Thoracic aorta (tissue), 2 donors: Measurements from ENCODE around the gene PRKD2. TPM values are rescaled to one million over a fixed set of nuclear protein-coding genes. Genes with fewer than 3 reads are reported as not detected.

Experiments
- ATAC-seq: fragments of 150-250 bp; one replicate; pipeline ENCODE4 v1.8.0; 2017; ENCODE audit warnings: low read depth; ENCODE audit not compliant: insufficient number of reproducible peaks, low FRiP score
- DNase-seq: peaks from one replicate; pipeline ENCODE4 v3.0.0-alpha.2; 2020; ENCODE audit warnings: low spot score
- H3K27ac ChIP-seq, 2 donors: fragments of 200-600 bp; sonication (generic); 1 replicate in 1 of 2; 2 replicates in 1 of 2; pipeline ENCODE4 v1.5.1; 2016; ENCODE audit warnings: mild to moderate bottlenecking in 2 of 2, moderate library complexity in 2 of 2
- H3K27me3 ChIP-seq: fragments of 200-600 bp; sonication (generic); replicated peaks from 2 replicates; pipeline ENCODE4 v1.6.0; 2016; ENCODE audit warnings: mild to moderate bottlenecking; ENCODE audit not compliant: insufficient read depth
- H3K36me3 ChIP-seq: fragments of 200-600 bp; sonication (generic); one replicate; pipeline ENCODE4 v1.5.1; 2016
- H3K4me1 ChIP-seq, 2 donors: fragments of 200-600 bp; sonication (generic); 1 replicate in 1 of 2; 2 replicates in 1 of 2; pipeline versions ENCODE4 v1.5.1 to v1.6.0; 2016; ENCODE audit warnings: low read depth in 2 of 2, mild to moderate bottlenecking in 1 of 2; ENCODE audit not compliant: control insufficient read depth in 1 of 2
- H3K4me3 ChIP-seq: fragments of 200-600 bp; sonication (generic); 2 replicates; pipeline ENCODE4 v1.5.1; 2016; ENCODE audit warnings: mild to moderate bottlenecking
- H3K9me3 ChIP-seq: fragments of 200-600 bp; sonication (generic); 2 replicates; pipeline ENCODE4 v1.5.1; 2016
- total RNA-seq, 2 donors: library from RNA; depleted of rRNA; stranded (reverse); fragments of >200 nt; gene quantifications; one replicate each; pipeline versions ENCODE4 v1.1.0 to v1.2.3, GENCODE V29; 2016
- TF ChIP-seq, protein P1 (sequence below): fragments of 200-600 bp; sonication (generic); IDR thresholded peaks from one replicate; pipeline ENCODE4 v1.5.1; 2019; ENCODE audit warnings: antibody characterized with exemption

Gene PRKD2
- total RNA-seq, 2 donors from 2014 or later, result 21.4 to 53.6 TPM

DNA sequence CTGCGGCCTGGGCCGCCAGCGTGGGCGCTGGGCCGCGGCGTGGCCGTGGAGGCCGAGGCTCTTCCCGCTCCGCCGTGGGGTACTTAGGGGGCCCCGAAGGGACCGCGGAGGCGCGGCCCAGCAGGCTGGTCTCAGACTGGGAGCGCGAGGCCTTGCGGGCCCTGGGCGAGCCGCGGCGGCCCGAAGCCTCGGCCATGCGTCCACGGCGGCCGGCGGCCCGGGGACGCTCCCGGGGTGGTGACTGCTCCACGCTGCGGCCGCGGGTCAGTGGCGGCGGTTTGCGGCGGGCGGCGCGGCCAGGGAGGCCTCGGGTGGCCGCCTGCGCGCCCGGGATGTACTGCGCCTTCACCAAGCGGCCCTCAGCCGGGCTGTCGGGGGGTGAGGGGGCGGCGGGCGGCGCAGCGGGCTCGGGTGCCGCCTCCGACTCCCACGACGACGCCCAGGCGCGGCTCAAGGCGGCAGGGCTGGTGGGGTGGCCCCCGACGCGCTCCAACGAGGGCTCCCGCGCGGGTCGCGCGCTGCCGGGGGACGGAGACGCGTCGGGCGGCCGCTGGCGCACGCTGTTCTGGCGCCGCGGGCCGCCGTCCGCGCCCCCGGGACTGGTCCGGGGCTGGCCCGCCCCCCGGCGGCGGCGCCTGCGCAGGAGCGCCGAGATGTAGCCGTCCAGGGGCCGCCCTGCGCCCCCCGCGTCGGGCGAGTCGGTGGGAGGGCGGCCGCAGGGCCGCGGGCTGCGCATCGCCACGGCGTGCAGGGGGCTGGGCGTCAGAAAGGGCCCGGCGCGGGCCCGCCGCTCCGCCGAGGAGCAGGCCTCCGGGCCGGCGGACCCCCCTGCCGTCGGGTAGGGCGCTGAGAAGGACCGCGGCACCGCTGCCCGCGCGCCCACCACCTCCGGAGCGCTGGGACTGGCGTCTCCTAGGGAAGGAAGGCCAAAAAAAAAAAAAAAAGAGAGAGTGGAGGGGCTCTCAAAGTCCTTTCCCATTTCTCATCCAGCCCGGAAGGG, 67.7 kb downstream of the PRKD2 start:
- no peak for ATAC-seq
- peak overlapping the region in 1 of 2 donors; percentile 79 for H3K27ac ChIP-seq
- DNase-seq, result no peak
- H3K4me1 ChIP-seq, result peaks cover 24 to 56% of the 10 kb centered on the region in 2 donors
- H3K27me3 ChIP-seq, result no peaks in the 10 kb centered on the region
- no peaks in the 10 kb centered on the region for H3K9me3 ChIP-seq
- TF ChIP-seq, protein P1, sequence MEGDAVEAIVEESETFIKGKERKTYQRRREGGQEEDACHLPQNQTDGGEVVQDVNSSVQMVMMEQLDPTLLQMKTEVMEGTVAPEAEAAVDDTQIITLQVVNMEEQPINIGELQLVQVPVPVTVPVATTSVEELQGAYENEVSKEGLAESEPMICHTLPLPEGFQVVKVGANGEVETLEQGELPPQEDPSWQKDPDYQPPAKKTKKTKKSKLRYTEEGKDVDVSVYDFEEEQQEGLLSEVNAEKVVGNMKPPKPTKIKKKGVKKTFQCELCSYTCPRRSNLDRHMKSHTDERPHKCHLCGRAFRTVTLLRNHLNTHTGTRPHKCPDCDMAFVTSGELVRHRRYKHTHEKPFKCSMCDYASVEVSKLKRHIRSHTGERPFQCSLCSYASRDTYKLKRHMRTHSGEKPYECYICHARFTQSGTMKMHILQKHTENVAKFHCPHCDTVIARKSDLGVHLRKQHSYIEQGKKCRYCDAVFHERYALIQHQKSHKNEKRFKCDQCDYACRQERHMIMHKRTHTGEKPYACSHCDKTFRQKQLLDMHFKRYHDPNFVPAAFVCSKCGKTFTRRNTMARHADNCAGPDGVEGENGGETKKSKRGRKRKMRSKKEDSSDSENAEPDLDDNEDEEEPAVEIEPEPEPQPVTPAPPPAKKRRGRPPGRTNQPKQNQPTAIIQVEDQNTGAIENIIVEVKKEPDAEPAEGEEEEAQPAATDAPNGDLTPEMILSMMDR, result no peak
- no peak overlapping the region for H3K4me3 ChIP-seq
- peaks cover 20% of the 10 kb centered on the region for H3K36me3 ChIP-seq

- Histone ChIP-seq H3K9me3 (no peaks in the 10 kb centered on the region), H3K4me3 (no peak overlapping the region), H3K4me1 (peaks cover 22 to 58% of the 10 kb centered on the region in 2 donors), H3K27me3 (no peaks in the 10 kb centered on the region), H3K36me3 (peaks cover 20% of the 10 kb centered on the region), H3K27ac (peak overlapping the region; percentile 17 to 79)
- ATAC-seq (no peak), DNase-seq (no peak)
- TF ChIP-seq, protein P1, result no peak
Observed at GRCh38 chr19:46648060-46648960, 68.6 kb downstream of the PRKD2 start.

DNA sequence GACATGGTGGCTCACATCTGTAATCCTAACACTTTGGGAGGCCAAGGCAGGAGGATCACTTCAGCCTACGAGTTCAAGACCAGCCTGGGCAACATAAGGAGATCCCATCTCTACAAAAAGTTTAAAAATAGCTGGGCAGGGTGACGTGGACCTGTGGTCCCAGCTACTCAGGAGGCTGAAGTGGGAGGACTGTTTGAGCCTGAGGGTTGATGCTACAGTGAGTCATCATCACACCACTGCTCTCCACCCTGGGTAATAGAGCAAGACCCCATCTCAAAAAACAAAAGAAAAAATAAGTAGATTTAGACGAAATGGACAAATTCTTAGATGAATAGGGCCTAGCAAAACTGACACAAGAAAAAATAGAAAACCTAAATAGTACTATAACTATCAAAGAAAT, 70.5 kb downstream of the PRKD2 start:
- H3K36me3 ChIP-seq, result peaks cover 10% of the 10 kb centered on the region
- H3K4me1 ChIP-seq, result peaks cover 23 to 51% of the 10 kb centered on the region in 2 donors
- peak overlapping the region; percentile 58 to 93 for H3K27ac ChIP-seq
- TF ChIP-seq, protein P1, result no peak
- DNase-seq (no peak), ATAC-seq (no peak)
- H3K4me3 ChIP-seq, result no peak overlapping the region
- no peaks in the 10 kb centered on the region for H3K27me3 ChIP-seq
- no peaks in the 10 kb centered on the region for H3K9me3 ChIP-seq

- peaks cover 6% of the 10 kb centered on the region for H3K36me3 ChIP-seq
- peak overlapping the region; percentile 58 to 93 for H3K27ac ChIP-seq
- H3K4me1 ChIP-seq, result peaks cover 23 to 65% of the 10 kb centered on the region in 2 donors
- TF ChIP-seq, protein P1, result no peak
- H3K9me3 ChIP-seq, result no peaks in the 10 kb centered on the region
- no peak for DNase-seq
- H3K4me3 ChIP-seq, result peak overlapping the region; percentile 33
- peak; percentile 66 for ATAC-seq
- no peaks in the 10 kb centered on the region for H3K27me3 ChIP-seq
Observed at GRCh38 chr19:46644720-46645119, 72.2 kb downstream of the PRKD2 start.
